ENCODE data around the gene IPO13. TPM values are rescaled to one million over a fixed set of nuclear protein-coding genes. Genes with fewer than 3 reads are reported as not detected.

The IPO13 gene
- total RNA-seq, 6 donors from 2014 or later: 16.9 to 46.1 (median 24.1) TPM

DNA sequence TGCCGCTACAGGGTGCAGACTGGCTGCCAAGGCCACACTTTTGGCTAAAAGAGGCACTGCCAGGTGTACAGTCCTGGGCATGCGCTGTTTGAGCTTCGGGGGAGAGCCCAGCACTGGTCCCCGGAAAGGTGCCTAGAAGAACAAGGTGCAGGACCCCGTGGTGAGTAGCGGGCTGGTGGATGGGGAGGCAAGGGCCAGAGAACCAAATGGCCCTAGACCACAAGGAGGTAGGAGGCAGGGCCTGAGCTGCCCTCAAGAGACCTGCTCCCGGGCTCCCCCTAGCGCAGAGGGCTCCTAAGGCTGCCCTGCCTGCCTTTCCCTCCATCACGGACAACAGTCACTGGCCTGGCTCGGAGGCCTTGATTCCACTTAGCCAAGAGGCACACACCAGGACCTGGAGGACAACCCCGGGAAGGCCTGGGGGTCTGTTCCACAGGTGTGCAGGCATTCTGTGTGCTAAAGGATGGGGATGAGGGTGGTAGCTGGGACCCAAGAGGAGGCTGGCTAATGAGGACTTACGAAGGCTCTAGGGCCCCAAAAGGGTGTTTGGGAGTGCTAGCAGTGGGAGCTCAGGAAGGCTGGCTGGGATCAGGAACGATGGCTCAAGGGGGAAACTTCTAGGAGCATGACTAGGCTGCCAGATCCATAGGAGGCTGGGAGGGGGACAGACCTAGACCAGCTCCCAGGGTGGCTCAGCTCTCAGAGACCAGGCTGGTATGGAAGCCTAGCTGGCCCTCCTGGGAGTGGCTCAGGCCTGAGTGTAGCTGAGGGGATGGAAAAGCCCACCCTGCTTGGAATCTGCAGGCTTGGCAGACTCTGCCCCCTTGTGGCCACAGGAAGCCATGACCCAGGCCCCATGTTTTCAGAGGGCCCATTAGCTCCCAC, 12.4 kb upstream of the IPO13 start:
- Histone ChIP-seq H3K9me3 (no peaks in the 10 kb centered on the region), H3K36me3 (peaks cover 0 to 6% (median 0%) of the 10 kb centered on the region in 4 donors), H3K4me1 (peaks cover 18 to 28% (median 23%) of the 10 kb centered on the region in 4 donors), H3K27me3 (peaks cover 0 to 12% (median 5%) of the 10 kb centered on the region in 4 donors), H3K27ac (peak overlapping the region in 2 of 4 donors; percentile 28 to 41), H3K4me3 (peak overlapping the region in 3 of 4 donors; percentile 33 to 53 (median 49))
- 25 to 27% methylated on average over 6 to 13 of the region's 13 CpGs for WGBS, 2 donors
- no peak for TF ChIP-seq EP300 (IDR thresholded peaks at IDR 0.05)
- TF ChIP-seq CTCF (IDR thresholded peaks at IDR 0.05): peak; percentile 82 to 87 (median 84)
- peak; percentile 79 for ATAC-seq (ENCODE audit: low FRiP score in 2 of 2)
- peak in 1 of 2 donors; percentile 69 for DNase-seq

DNA sequence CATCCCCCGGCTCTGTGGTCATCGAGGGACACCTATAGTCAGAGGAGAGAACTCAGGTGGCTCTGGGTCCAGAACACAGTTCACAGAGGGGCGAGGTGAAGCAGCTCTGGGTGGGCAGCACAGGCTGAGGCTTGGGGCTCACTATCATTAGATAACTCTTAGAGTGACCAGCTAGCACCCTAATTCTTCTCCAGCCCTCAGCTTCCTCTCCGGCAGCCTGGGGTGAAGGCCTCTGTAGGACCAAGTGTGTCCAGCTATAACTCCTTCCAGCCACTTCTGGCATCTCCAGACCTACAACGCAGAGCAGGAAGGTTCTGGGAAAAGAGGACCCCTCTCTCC, 11.8 kb upstream of the IPO13 start:
- Histone ChIP-seq H3K27ac (no peak overlapping the region), H3K4me3 (no peak overlapping the region), H3K9me3 (no peaks in the 10 kb centered on the region), H3K4me1 (peaks cover 18 to 28% (median 23%) of the 10 kb centered on the region in 4 donors), H3K36me3 (peaks cover 0 to 5% (median 0%) of the 10 kb centered on the region in 4 donors), H3K27me3 (peaks cover 0 to 12% (median 5%) of the 10 kb centered on the region in 4 donors)
- 53 to 59% methylated on average over 4 to 5 of the region's 5 CpGs for WGBS, 2 donors
- DNase-seq (no peak), ATAC-seq (ENCODE audit: low FRiP score in 2 of 2) (no peak)
- TF ChIP-seq POLR2AphosphoS5 (IDR thresholded peaks at IDR 0.05) (no peak), EP300 (IDR thresholded peaks at IDR 0.05) (no peak), CTCF (IDR thresholded peaks at IDR 0.05) (no peak), POLR2A (IDR thresholded peaks at IDR 0.05) (no peak)

GRCh38 chr1:43935711-43936427, 10.9 kb upstream of the IPO13 start:
- Histone ChIP-seq H3K27ac (no peak overlapping the region), H3K27me3 (peaks cover 0 to 12% (median 5%) of the 10 kb centered on the region in 4 donors), H3K4me3 (peak overlapping the region in 3 of 4 donors; percentile 43 to 53 (median 50)), H3K4me1 (peaks cover 18 to 28% (median 23%) of the 10 kb centered on the region in 4 donors), H3K36me3 (no peaks in the 10 kb centered on the region), H3K9me3 (no peaks in the 10 kb centered on the region)
- 23 to 63% methylated on average over 8 to 16 of the region's 48 CpGs for WGBS, 2 donors
- DNase-seq (peak in 1 of 2 donors; percentile 87), ATAC-seq (ENCODE audit: low FRiP score in 2 of 2) (no peak)
- TF ChIP-seq EP300 (IDR thresholded peaks at IDR 0.05) (no peak), POLR2AphosphoS5 (IDR thresholded peaks at IDR 0.05) (no peak), POLR2A (IDR thresholded peaks at IDR 0.05) (no peak)

DNA sequence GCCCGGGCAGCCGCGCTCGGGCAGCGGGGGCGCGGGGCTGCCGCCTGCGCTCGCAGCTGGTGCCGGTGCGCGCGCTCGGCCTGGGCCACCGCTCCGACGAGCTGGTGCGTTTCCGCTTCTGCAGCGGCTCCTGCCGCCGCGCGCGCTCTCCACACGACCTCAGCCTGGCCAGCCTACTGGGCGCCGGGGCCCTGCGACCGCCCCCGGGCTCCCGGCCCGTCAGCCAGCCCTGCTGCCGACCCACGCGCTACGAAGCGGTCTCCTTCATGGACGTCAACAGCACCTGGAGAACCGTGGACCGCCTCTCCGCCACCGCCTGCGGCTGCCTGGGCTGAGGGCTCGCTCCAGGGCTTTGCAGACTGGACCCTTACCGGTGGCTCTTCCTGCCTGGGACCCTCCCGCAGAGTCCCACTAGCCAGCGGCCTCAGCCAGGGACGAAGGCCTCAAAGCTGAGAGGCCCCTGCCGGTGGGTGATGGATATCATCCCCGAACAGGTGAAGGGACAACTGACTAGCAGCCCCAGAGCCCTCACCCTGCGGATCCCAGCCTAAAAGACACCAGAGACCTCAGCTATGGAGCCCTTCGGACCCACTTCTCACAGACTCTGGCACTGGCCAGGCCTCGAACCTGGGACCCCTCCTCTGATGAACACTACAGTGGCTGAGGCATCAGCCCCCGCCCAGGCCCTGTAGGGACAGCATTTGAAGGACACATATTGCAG, 10.2 kb upstream of the IPO13 start:
- Histone ChIP-seq H3K9me3 (no peaks in the 10 kb centered on the region), H3K36me3 (no peaks in the 10 kb centered on the region), H3K27ac (no peak overlapping the region), H3K27me3 (peaks cover 0 to 12% (median 5%) of the 10 kb centered on the region in 4 donors), H3K4me3 (peak overlapping the region in 3 of 4 donors; percentile 43 to 53 (median 50)), H3K4me1 (peaks cover 18 to 28% (median 23%) of the 10 kb centered on the region in 4 donors)
- DNase-seq: peak in 1 of 2 donors; percentile 92
- TF ChIP-seq EP300 (IDR thresholded peaks at IDR 0.05) (no peak), CTCF (IDR thresholded peaks at IDR 0.05) (peak in 1 of 6 experiments; percentile 21)
- WGBS, 2 donors: 15 to 60% methylated on average over 5 to 30 of the region's 56 CpGs
- peak in 1 of 2 donors; percentile 21 for ATAC-seq (ENCODE audit: low FRiP score in 2 of 2)

All from upper lobe of left lung (tissue), 6 donors.